OCI-LY3 (cell line): ENCODE results near the gene SMAD7.

Experiments used
- EZH2phosphoT487 ChIP-seq: fragments of 200-600 bp; shearing (Covaris generic); IDR thresholded peaks from 2 replicates; pipeline ENCODE4 v1.6.1; 2018; ENCODE audit warnings: antibody characterized with exemption, mixed run types, low read depth
- TF ChIP-seq, protein P1 (sequence below): fragments of 200-600, 300-600 bp; sonication (generic); IDR thresholded peaks from 2 replicates; pipeline ENCODE4 v1.5.1; 2014; ENCODE audit warnings: antibody characterized with exemption, low read length, low read depth

DNA sequence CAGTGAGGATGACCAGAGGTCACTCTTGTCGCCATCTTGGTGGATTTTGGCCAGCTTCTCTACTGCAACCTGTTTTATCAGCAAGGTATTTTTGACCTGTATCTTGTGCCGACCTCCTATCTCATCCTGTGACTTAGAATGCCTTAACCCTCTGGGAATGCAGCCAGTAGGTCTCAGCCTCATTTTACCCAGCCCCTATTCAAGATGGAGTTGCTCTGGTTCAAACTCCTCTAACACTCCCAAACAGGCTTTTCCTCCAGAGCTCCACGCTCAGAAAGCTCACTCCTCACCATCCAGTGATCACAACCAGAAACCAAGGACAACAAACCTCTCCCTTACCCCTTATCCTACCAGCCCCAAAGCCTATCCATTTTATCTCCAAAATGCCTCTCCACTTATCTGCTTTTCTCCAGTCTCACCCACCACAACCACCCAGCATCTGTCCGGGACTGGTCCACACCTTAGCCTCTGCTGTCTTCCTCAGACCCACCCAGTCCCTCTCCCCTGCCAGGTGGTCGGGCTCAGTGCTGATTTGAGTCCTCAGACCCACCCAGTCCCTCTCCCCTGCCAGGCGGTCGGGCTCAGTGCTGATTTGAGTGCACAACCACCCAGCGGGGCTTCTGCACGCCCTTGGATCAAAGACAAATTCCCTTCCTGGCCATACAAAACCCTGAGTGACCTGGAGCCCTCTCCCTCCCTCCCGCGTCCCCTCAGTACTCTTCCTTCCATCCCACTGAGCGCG, 11.7 kb upstream of the SMAD7 start:
- no peak for TF ChIP-seq EZH2phosphoT487
- TF ChIP-seq, protein P1, sequence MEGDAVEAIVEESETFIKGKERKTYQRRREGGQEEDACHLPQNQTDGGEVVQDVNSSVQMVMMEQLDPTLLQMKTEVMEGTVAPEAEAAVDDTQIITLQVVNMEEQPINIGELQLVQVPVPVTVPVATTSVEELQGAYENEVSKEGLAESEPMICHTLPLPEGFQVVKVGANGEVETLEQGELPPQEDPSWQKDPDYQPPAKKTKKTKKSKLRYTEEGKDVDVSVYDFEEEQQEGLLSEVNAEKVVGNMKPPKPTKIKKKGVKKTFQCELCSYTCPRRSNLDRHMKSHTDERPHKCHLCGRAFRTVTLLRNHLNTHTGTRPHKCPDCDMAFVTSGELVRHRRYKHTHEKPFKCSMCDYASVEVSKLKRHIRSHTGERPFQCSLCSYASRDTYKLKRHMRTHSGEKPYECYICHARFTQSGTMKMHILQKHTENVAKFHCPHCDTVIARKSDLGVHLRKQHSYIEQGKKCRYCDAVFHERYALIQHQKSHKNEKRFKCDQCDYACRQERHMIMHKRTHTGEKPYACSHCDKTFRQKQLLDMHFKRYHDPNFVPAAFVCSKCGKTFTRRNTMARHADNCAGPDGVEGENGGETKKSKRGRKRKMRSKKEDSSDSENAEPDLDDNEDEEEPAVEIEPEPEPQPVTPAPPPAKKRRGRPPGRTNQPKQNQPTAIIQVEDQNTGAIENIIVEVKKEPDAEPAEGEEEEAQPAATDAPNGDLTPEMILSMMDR: no peak
